ENCODE results near the gene NCMAP. TPM values are rescaled to one million over a fixed set of nuclear protein-coding genes. Genes with fewer than 3 reads are reported as not detected.

NCMAP gene
- total and polyA plus RNA-seq, 2 of the 8 experiments (the other 6 are each of a cell fraction or from before 2014, with no cell fraction given), result 0.21 to 0.39 TPM

- H2BK20ac ChIP-seq (ENCODE audit: low read length), result no peak overlapping the region
- no peaks in the 10 kb centered on the region for H3K27me3 ChIP-seq (replicated peaks in 1 of 4; ENCODE audit: control insufficient read depth in 3 of 4, extremely low read depth in 1 of 4, insufficient read depth in 3 of 4, low read length in 3 of 4)
- H3K14ac ChIP-seq (ENCODE audit: insufficient read length), result no peak overlapping the region
- H2BK12ac ChIP-seq (ENCODE audit: low read depth, low read length), result no peak overlapping the region
- H3K18ac ChIP-seq (ENCODE audit: extremely low read depth, low read length), result no peak overlapping the region
- CTCF ChIA-PET (ENCODE audit: partially characterized antibody), result interaction anchor here (0.6 to 4.8 kb wide), 23 partner anchors 11 to 148 kb away, joined by 3 to 53 read pairs (median 5); partner anchors contain the start of gene NIPAL3
- no peak overlapping the region for H4K5ac ChIP-seq (ENCODE audit: insufficient read length, low read depth, low read length)
- FAIRE-seq (no peak), DNase-seq (ENCODE audit: low read depth in 1 of 2, low spot score in 2 of 2) (peak in 1 of 2 experiments; percentile 76)
- H2AFZ ChIP-seq (ENCODE audit: low read length), result no peak overlapping the region
- H3K23ac ChIP-seq (ENCODE audit: insufficient read length), result no peak overlapping the region
- H3K23me2 ChIP-seq (ENCODE audit: low read depth, low read length), result no peaks in the 10 kb centered on the region
- WGBS, 2 experiments (ENCODE audit: extremely low coverage in 1 of 2, insufficient coverage in 1 of 2, insufficient read length in 1 of 2, insufficient replicate concordance in 2 of 2, low coverage in 1 of 2, low lambda C conversion rate in 2 of 2, missing lambda C conversion rate in 1 of 2), result 62% methylated on average over 8 of the region's 8 CpGs; no CpG with 5 or more reads in 1 of the 2 experiments
- no peak overlapping the region for H3K9ac ChIP-seq (replicated peaks in 1 of 4; ENCODE audit: extremely low read depth in 1 of 4, low read depth in 3 of 4, low read length in 3 of 4)
- H3K4ac ChIP-seq (replicated peaks; ENCODE audit: insufficient read length, low read depth, low read length), result no peak overlapping the region
- H3K27ac ChIP-seq (ENCODE audit: low read depth, low read length), result no peak overlapping the region
- no peak overlapping the region for H3K56ac ChIP-seq (replicated peaks; ENCODE audit: insufficient read length, low read depth, low read length)
- H3K36me3 ChIP-seq (ENCODE audit: control insufficient read depth in 2 of 4, insufficient read depth in 4 of 4, low read length in 3 of 4), result no peaks in the 10 kb centered on the region
- H3K4me1 ChIP-seq (replicated peaks in 1 of 4; ENCODE audit: control insufficient read depth in 3 of 4, insufficient read depth in 4 of 4, low read length in 3 of 4), result peaks cover 0 to 5% (median 0%) of the 10 kb centered on the region in 4 experiments; a peak in 1 of 7 replicates
- POLR2A ChIA-PET (ENCODE audit: partially characterized antibody), result no interaction called here
- no peaks in the 10 kb centered on the region for H3K79me1 ChIP-seq (ENCODE audit: low read depth, low read length)
- H2AK5ac ChIP-seq (ENCODE audit: low read depth, low read length), result no peak overlapping the region
- TF ChIP-seq RAD21 (IDR thresholded peaks at IDR 0.05 in 1 of 2, conservative IDR thresholded peaks at IDR 0.05 in 1 of 2; ENCODE audit: low read depth in 2 of 2, low read length in 2 of 2), result peak; percentile 81 to 84
- no peak for TF ChIP-seq RNF2 (IDR thresholded peaks at IDR 0.05; ENCODE audit: borderline replicate concordance, low read depth, low read length, missing control alignments, poor library complexity, severe bottlenecking)
- TF ChIP-seq CTCF (IDR thresholded peaks at IDR 0.05; ENCODE audit: control extremely low read depth in 1 of 3, insufficient read depth in 1 of 3, low read depth in 1 of 3, low read length in 3 of 3), result peak; percentile 75 to 84 (median 78)
- no peak overlapping the region; a peak in 1 of 4 replicates for H3K4me2 ChIP-seq (ENCODE audit: insufficient read depth in 1 of 2, low read depth in 2 of 2, low read length in 2 of 2)
- H2BK5ac ChIP-seq (ENCODE audit: low read depth, low read length), result no peak overlapping the region
- no peak overlapping the region for H2BK15ac ChIP-seq (ENCODE audit: low read length)
- no peaks in the 10 kb centered on the region for H3K9me3 ChIP-seq (ENCODE audit: insufficient read depth in 2 of 2, low read depth in 1 of 2, low read length in 1 of 2)
- no peak overlapping the region for H4K8ac ChIP-seq (ENCODE audit: extremely low read depth, insufficient read depth, low read length)
- H3K79me2 ChIP-seq (ENCODE audit: control insufficient read depth in 1 of 2, insufficient read depth in 2 of 2, low read length in 2 of 2), result no peaks in the 10 kb centered on the region
- no peaks in the 10 kb centered on the region for H4K20me1 ChIP-seq (replicated peaks in 1 of 2; ENCODE audit: control insufficient read depth in 1 of 2, insufficient read depth in 2 of 2, low read length in 2 of 2)
- no peak overlapping the region for H4K91ac ChIP-seq (replicated peaks; ENCODE audit: insufficient read length, low read length)
- no peak overlapping the region for H2BK120ac ChIP-seq (replicated peaks; ENCODE audit: low read depth, low read length)
- H3K4me3 ChIP-seq (ENCODE audit: extremely low read depth in 1 of 4, insufficient read depth in 2 of 4, low read depth in 3 of 4, low read length in 4 of 4), result no peak overlapping the region
Observed at GRCh38 chr1:24541711-24542346, 14.1 kb upstream of the NCMAP start.

Measured in H1 (cell line).